Measurements from ENCODE around the gene MATN1.
A peak's percentile ranks its signal among the peaks of the same experiment; 100 is the strongest.

The MATN1 gene

GRCh38 chr1:30741239-30741894 lies 18.0 kb upstream of the MATN1 start:
- no peak for DNase-seq (ENCODE audit: low read depth)
- Histone ChIP-seq H3K9me3 (ENCODE audit: control insufficient read depth, low read length) (peaks cover 8% of the 10 kb centered on the region), H3K4me1 (ENCODE audit: control insufficient read depth, insufficient read depth, low read length) (no peaks in the 10 kb centered on the region), H3K9ac (ENCODE audit: low read length) (no peak overlapping the region), H3K27me3 (replicated peaks; ENCODE audit: control insufficient read depth, insufficient read depth, low read length) (peaks cover 28% of the 10 kb centered on the region), H3K36me3 (ENCODE audit: control insufficient read depth, insufficient read depth, low read length, severe bottlenecking) (no peaks in the 10 kb centered on the region), H3K4me3 (ENCODE audit: low read length) (no peak overlapping the region)

GRCh38 chr1:30740251-30741238 lies 17.2 kb upstream of the MATN1 start:
- H3K4me1 ChIP-seq (ENCODE audit: control insufficient read depth, insufficient read depth, low read length): no peaks in the 10 kb centered on the region
- H3K4me3 ChIP-seq (ENCODE audit: low read length): no peak overlapping the region
- H3K9ac ChIP-seq (ENCODE audit: low read length): no peak overlapping the region
- no peak for DNase-seq (ENCODE audit: low read depth)
- H3K9me3 ChIP-seq (ENCODE audit: control insufficient read depth, low read length): peaks cover 8% of the 10 kb centered on the region
- H3K36me3 ChIP-seq (ENCODE audit: control insufficient read depth, insufficient read depth, low read length, severe bottlenecking): no peaks in the 10 kb centered on the region
- peaks cover 35% of the 10 kb centered on the region for H3K27me3 ChIP-seq (replicated peaks; ENCODE audit: control insufficient read depth, insufficient read depth, low read length)

- Histone ChIP-seq H3K9ac (ENCODE audit: low read length) (no peak overlapping the region), H3K36me3 (ENCODE audit: control insufficient read depth, insufficient read depth, low read length, severe bottlenecking) (no peaks in the 10 kb centered on the region), H3K4me1 (ENCODE audit: control insufficient read depth, insufficient read depth, low read length) (no peaks in the 10 kb centered on the region), H3K4me3 (ENCODE audit: low read length) (no peak overlapping the region), H3K9me3 (ENCODE audit: control insufficient read depth, low read length) (peaks cover 8% of the 10 kb centered on the region), H3K27me3 (replicated peaks; ENCODE audit: control insufficient read depth, insufficient read depth, low read length) (peaks cover 39% of the 10 kb centered on the region)
- DNase-seq (ENCODE audit: low read depth): no peak
Observed at GRCh38 chr1:30739601-30740000, 16.2 kb upstream of the MATN1 start.

- DNase-seq (ENCODE audit: low read depth): no peak
- Histone ChIP-seq H3K4me1 (ENCODE audit: control insufficient read depth, insufficient read depth, low read length) (no peaks in the 10 kb centered on the region), H3K9ac (ENCODE audit: low read length) (no peak overlapping the region), H3K27me3 (replicated peaks; ENCODE audit: control insufficient read depth, insufficient read depth, low read length) (peaks cover 39% of the 10 kb centered on the region), H3K4me3 (ENCODE audit: low read length) (no peak overlapping the region), H3K36me3 (ENCODE audit: control insufficient read depth, insufficient read depth, low read length, severe bottlenecking) (no peaks in the 10 kb centered on the region), H3K9me3 (ENCODE audit: control insufficient read depth, low read length) (peaks cover 8% of the 10 kb centered on the region)
Observed at GRCh38 chr1:30738715-30739559, 15.6 kb upstream of the MATN1 start.

GRCh38 chr1:30738040-30738714 lies 14.8 kb upstream of the MATN1 start:
- DNase-seq (ENCODE audit: low read depth): no peak
- Histone ChIP-seq H3K4me1 (ENCODE audit: control insufficient read depth, insufficient read depth, low read length) (no peaks in the 10 kb centered on the region), H3K4me3 (ENCODE audit: low read length) (no peak overlapping the region), H3K9me3 (ENCODE audit: control insufficient read depth, low read length) (peaks cover 8% of the 10 kb centered on the region), H3K9ac (ENCODE audit: low read length) (no peak overlapping the region), H3K36me3 (ENCODE audit: control insufficient read depth, insufficient read depth, low read length, severe bottlenecking) (no peaks in the 10 kb centered on the region), H3K27me3 (replicated peaks; ENCODE audit: control insufficient read depth, insufficient read depth, low read length) (peaks cover 39% of the 10 kb centered on the region)

GRCh38 chr1:30737357-30738039 lies 14.1 kb upstream of the MATN1 start:
- no peaks in the 10 kb centered on the region for H3K36me3 ChIP-seq (ENCODE audit: control insufficient read depth, insufficient read depth, low read length, severe bottlenecking)
- no peaks in the 10 kb centered on the region for H3K4me1 ChIP-seq (ENCODE audit: control insufficient read depth, insufficient read depth, low read length)
- H3K27me3 ChIP-seq (replicated peaks; ENCODE audit: control insufficient read depth, insufficient read depth, low read length): peaks cover 39% of the 10 kb centered on the region
- no peak overlapping the region for H3K4me3 ChIP-seq (ENCODE audit: low read length)
- DNase-seq (ENCODE audit: low read depth): no peak
- no peak overlapping the region for H3K9ac ChIP-seq (ENCODE audit: low read length)
- H3K9me3 ChIP-seq (ENCODE audit: control insufficient read depth, low read length): peaks cover 8% of the 10 kb centered on the region

GRCh38 chr1:30735668-30736498 lies 12.5 kb upstream of the MATN1 start:
- Histone ChIP-seq H3K27me3 (replicated peaks; ENCODE audit: control insufficient read depth, insufficient read depth, low read length) (peaks cover 31% of the 10 kb centered on the region), H3K36me3 (ENCODE audit: control insufficient read depth, insufficient read depth, low read length, severe bottlenecking) (no peaks in the 10 kb centered on the region), H3K4me3 (ENCODE audit: low read length) (no peak overlapping the region), H3K9me3 (ENCODE audit: control insufficient read depth, low read length) (peaks cover 8% of the 10 kb centered on the region), H3K4me1 (ENCODE audit: control insufficient read depth, insufficient read depth, low read length) (no peaks in the 10 kb centered on the region), H3K9ac (ENCODE audit: low read length) (no peak overlapping the region)
- peak; percentile 42 for DNase-seq (ENCODE audit: low read depth)

GRCh38 chr1:30735124-30735523 lies 11.7 kb upstream of the MATN1 start:
- H3K9me3 ChIP-seq (ENCODE audit: control insufficient read depth, low read length): peaks cover 8% of the 10 kb centered on the region
- H3K36me3 ChIP-seq (ENCODE audit: control insufficient read depth, insufficient read depth, low read length, severe bottlenecking): no peaks in the 10 kb centered on the region
- H3K27me3 ChIP-seq (replicated peaks; ENCODE audit: control insufficient read depth, insufficient read depth, low read length): peaks cover 28% of the 10 kb centered on the region
- DNase-seq (ENCODE audit: low read depth): no peak
- H3K4me1 ChIP-seq (ENCODE audit: control insufficient read depth, insufficient read depth, low read length): no peaks in the 10 kb centered on the region
- no peak overlapping the region for H3K9ac ChIP-seq (ENCODE audit: low read length)
- no peak overlapping the region for H3K4me3 ChIP-seq (ENCODE audit: low read length)

- H3K9ac ChIP-seq (ENCODE audit: low read length): no peak overlapping the region
- no peaks in the 10 kb centered on the region for H3K36me3 ChIP-seq (ENCODE audit: control insufficient read depth, insufficient read depth, low read length, severe bottlenecking)
- no peak for DNase-seq (ENCODE audit: low read depth)
- H3K27me3 ChIP-seq (replicated peaks; ENCODE audit: control insufficient read depth, insufficient read depth, low read length): peaks cover 23% of the 10 kb centered on the region
- H3K4me3 ChIP-seq (ENCODE audit: low read length): no peak overlapping the region
- H3K4me1 ChIP-seq (ENCODE audit: control insufficient read depth, insufficient read depth, low read length): no peaks in the 10 kb centered on the region
- H3K9me3 ChIP-seq (ENCODE audit: control insufficient read depth, low read length): peaks cover 8% of the 10 kb centered on the region
Observed at GRCh38 chr1:30734580-30734979, 11.2 kb upstream of the MATN1 start.

GRCh38 chr1:30734106-30734505 lies 10.7 kb upstream of the MATN1 start:
- peaks cover 8% of the 10 kb centered on the region for H3K9me3 ChIP-seq (ENCODE audit: control insufficient read depth, low read length)
- DNase-seq (ENCODE audit: low read depth): no peak
- no peaks in the 10 kb centered on the region for H3K4me1 ChIP-seq (ENCODE audit: control insufficient read depth, insufficient read depth, low read length)
- H3K4me3 ChIP-seq (ENCODE audit: low read length): no peak overlapping the region
- no peaks in the 10 kb centered on the region for H3K36me3 ChIP-seq (ENCODE audit: control insufficient read depth, insufficient read depth, low read length, severe bottlenecking)
- H3K27me3 ChIP-seq (replicated peaks; ENCODE audit: control insufficient read depth, insufficient read depth, low read length): peaks cover 18% of the 10 kb centered on the region
- H3K9ac ChIP-seq (ENCODE audit: low read length): no peak overlapping the region
